GM12874 (cell line): Measurements from ENCODE around the gene FAM3C.

ENCODE experiments used
- TF ChIP-seq, protein P1 (sequence below): IDR thresholded peaks from 2 replicates; pipeline ENCODE4 v1.5.1; 2011; ENCODE audit warnings: low read depth, mild to moderate bottlenecking, control low read depth, low read length, moderate library complexity; ENCODE audit not compliant: insufficient read depth

The FAM3C gene

GRCh38 chr7:121431996-121432395, 35.9 kb upstream of the FAM3C start:
- TF ChIP-seq, protein P1, sequence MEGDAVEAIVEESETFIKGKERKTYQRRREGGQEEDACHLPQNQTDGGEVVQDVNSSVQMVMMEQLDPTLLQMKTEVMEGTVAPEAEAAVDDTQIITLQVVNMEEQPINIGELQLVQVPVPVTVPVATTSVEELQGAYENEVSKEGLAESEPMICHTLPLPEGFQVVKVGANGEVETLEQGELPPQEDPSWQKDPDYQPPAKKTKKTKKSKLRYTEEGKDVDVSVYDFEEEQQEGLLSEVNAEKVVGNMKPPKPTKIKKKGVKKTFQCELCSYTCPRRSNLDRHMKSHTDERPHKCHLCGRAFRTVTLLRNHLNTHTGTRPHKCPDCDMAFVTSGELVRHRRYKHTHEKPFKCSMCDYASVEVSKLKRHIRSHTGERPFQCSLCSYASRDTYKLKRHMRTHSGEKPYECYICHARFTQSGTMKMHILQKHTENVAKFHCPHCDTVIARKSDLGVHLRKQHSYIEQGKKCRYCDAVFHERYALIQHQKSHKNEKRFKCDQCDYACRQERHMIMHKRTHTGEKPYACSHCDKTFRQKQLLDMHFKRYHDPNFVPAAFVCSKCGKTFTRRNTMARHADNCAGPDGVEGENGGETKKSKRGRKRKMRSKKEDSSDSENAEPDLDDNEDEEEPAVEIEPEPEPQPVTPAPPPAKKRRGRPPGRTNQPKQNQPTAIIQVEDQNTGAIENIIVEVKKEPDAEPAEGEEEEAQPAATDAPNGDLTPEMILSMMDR: no peak

DNA sequence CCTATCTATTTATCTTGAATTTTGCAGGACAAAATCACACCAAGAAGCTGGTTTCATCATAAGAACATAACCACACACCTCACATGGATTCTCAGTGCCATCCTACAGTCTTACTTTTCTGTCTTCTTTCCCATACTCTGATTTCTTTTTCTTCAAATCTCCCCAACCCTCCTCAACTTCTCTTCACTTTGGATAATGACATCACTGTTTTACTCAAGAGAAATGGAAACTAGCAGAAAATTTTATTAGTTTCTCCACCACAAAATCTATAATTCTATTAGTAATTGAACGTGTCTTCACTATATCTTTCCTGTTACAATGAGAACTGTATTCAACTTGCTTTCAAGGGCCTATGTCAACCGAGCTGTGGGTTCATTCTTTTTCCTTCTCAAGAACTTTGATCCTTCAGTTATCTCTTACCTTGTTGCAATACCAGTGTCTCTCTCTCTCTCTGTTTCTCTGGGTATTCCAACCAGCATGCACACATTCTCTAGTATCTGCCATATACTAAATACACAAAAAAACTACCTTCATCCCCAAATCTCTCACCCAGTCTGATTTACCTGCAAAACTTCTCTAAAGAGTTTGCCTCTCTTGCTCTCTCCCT, 35.4 kb upstream of the FAM3C start:
- TF ChIP-seq, protein P1: no peak

GRCh38 chr7:121430558-121430957, 34.5 kb upstream of the FAM3C start:
- TF ChIP-seq, protein P1: no peak

- TF ChIP-seq, protein P1: no peak
These were observed 33.7 kb upstream of the FAM3C start for GRCh38 chr7:121429798-121430197.

- TF ChIP-seq, protein P1: no peak
These were observed 32.9 kb upstream of the FAM3C start for GRCh38 chr7:121428855-121429489.

- TF ChIP-seq, protein P1: no peak
These were observed 24.9 kb upstream of the FAM3C start for GRCh38 chr7:121420976-121421375.

DNA sequence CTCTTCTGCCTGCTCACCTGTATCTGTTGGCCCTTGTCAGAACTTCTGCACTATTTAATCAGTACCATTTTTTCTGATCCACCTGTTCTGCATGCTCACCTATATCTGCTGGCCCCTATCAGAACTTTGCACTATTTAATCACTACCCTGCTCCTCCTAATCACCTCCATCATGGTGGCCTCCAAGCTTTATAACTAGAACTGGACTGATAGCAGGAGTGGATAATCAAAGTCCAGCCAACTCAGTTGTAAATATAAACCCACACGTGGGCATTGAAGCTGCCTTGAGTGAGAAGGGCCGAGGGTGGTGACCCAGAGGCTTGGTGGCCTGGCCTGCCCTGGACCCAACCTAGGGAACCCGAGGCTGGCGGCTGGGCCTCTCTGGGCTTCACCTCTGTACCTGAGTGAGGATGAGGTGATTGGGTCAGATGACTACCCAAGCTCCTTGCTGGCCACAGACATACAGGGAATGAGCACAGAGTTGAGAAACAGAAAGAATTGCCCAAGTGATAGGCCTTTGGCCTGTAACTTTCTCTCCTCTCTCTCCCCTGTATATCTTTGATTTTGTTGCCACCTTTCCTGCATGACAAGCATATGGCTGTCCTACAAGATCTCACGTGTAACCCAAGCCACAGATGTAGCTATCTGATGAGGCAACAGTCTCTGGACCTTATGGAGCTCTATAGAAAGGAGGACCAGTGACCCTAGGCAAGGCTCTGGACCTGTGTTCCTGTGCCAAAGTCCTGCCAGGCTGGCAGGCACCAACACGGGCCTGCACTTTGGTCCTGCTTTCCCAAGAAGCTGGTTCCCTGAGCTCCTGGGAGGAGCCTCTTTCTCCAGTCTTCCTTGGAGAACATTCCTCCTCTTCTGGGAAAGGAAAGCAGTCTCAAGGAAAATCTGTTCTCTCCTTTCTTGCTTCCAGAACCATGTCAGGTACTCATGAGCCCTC, 23.4 kb upstream of the FAM3C start:
- TF ChIP-seq, protein P1: no peak
